A549 treated with DMSO at 1 μM for 4 hours (cell line): ENCODE measurements around the gene PATE3. TPM values are rescaled to one million over a fixed set of nuclear protein-coding genes. Genes with fewer than 3 reads are reported as not detected.

Experiments used
- total RNA-seq: library from RNA; stranded (reverse); fragments of 200-300 nt; extraction: Qiagen RNA extraction; gene quantifications from 5 replicates; pipeline ENCODE4 v1.2.3, GENCODE V29; 2022; ENCODE audit warnings: low read depth

PATE3 gene
- total RNA-seq, result not detected in 5 replicates

GRCh38 chr11:125787827-125788226 lies at the start of gene PATE3:
Gene PATE3, plus strand, starts transcription at chr11:125788127. Its CDS starts 25 bp downstream, at chr11:125788152.

GRCh38 chr11:125745979-125746378 lies 41.9 kb upstream of the PATE3 start, which contains the start of gene PATE1:
Gene PATE1, plus strand, starts transcription at chr11:125746279. Its CDS starts 26 bp downstream, at chr11:125746305.

GRCh38 chr11:125778728-125779127 lies 9.2 kb upstream of the PATE3 start, which contains the start of gene PATE2:
Gene PATE2, minus strand, starts transcription at chr11:125778828. Its CDS starts 55 bp downstream, at chr11:125778773.

DNA sequence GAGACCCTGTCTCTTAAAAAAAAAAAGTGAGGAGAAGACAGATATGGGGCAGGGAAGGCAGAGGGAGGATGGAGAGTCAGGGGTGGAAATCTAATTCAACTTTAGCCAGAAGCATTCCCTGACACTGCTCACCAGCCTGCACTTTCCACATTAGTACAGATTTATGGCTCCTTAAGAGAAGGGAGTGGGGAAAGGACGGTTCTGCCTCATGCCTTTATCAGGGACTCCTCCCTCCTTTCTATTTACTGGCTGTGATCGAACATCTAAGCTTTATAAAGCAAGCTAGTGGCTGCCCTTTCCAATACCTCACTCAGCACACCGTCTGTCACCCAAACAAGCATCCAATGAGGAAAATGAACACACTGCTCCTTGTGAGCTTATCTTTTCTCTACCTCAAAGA lies 45.1 kb downstream of the PATE3 start, which contains the start of gene PATE4:
Gene PATE4, plus strand, starts transcription at position 301 of the 400 bp plus-strand sequence. Its CDS starts 44 bp downstream, at position 345.

Other genes starting within 250 kb of the PATE3 start
- 93.7 to 111 TPM (median 108 TPM) in 5 replicates for gene EI24, start 218.7 kb upstream of the PATE3 start, total RNA-seq
- gene STT3A, start 195.3 kb upstream of the PATE3 start, total RNA-seq, result 94.3 to 115 TPM (median 111 TPM) in 5 replicates
- gene CHEK1, start 163.0 kb upstream of the PATE3 start, total RNA-seq, result 31.8 to 36.3 TPM (median 34.7 TPM) in 5 replicates
- not detected in 5 replicates for gene ACRV1, start 107.3 kb upstream of the PATE3 start, total RNA-seq
- gene PATE1, start 41.8 kb upstream of the PATE3 start, total RNA-seq, result not detected in 5 replicates
- not detected in 5 replicates for gene PATE2, start 9.3 kb upstream of the PATE3 start, total RNA-seq
- gene PATE4, start 45.2 kb downstream of the PATE3 start, total RNA-seq, result not detected in 5 replicates
- 14.7 to 17.8 TPM (median 17.5 TPM) in 5 replicates for gene HYLS1, start 99.5 kb downstream of the PATE3 start, total RNA-seq
- 6.9 to 9.7 TPM (median 7.9 TPM) in 5 replicates for gene PUS3, start 115.1 kb downstream of the PATE3 start, total RNA-seq
- 0.04 to 0.32 TPM (median 0.06 TPM) in 3 of 5 replicates, not detected in the others for gene DDX25, start 116.4 kb downstream of the PATE3 start, total RNA-seq
- gene VSIG10L2, start 157.9 kb downstream of the PATE3 start, total RNA-seq, result 0.01 TPM in 1 of 5 replicates, not detected in the others